HepG2 (cell line): ENCODE measurements around the gene TUBB8B. TPM values are rescaled to one million over a fixed set of nuclear protein-coding genes. Genes with fewer than 3 reads are reported as not detected.
"Not testable (repeated sequence)": the region's sequence is repeated elsewhere in the genome, so short reads cannot be mapped to it uniquely, and the experiment has no call there.

ENCODE experiments used
- ATAC-seq: fragments of 200-7000 bp; cut with Tn5 transposase; 3 replicates; pipeline ENCODE4 v1.9.1; 2020; ENCODE audit warnings: mild to moderate bottlenecking, moderate library complexity
- BruUV-seq: library from RNA; stranded (reverse); fragments of 400-500 nt; replicated peaks from 2 replicates; lab custom pipeline; 2021; lab: Mats Ljungman, UMichigan
- CTCF ChIA-PET: fragments of 300-600 bp; formaldehyde crosslinking; extraction: SDS; loops from one replicate; lab custom pipeline; 2021; ENCODE audit warnings: low total read pairs, inconsistent platforms, low intra/inter-chr PET ratio; lab: Yijun Ruan, JAX
- POLR2A ChIA-PET: fragments of 350-600 bp; sonication (Branson Sonifier 250); formaldehyde crosslinking; loops from one replicate; lab custom pipeline; 2020; ENCODE audit warnings: antibody characterized with exemption, inconsistent platforms; lab: Yijun Ruan, JAX
- DNase-seq: peaks from one replicate; pipeline ENCODE4 v3.0.0-alpha.2; 2015; ENCODE audit warnings: low spot score
- FAIRE-seq: peaks from 3 replicates; lab custom pipeline; 2011; peaks lifted over from hg19 to GRCh38; lab: Jason Lieb, UNC
- H2AFZ ChIP-seq: one replicate; pipeline ENCODE4 v1.6.1; 2011; ENCODE audit warnings: low read length, inconsistent platforms
- H3K27ac ChIP-seq: fragments of 300-600 bp; 3 replicates; pipeline ENCODE4 v1.8.0; 2011; ENCODE audit warnings: mixed run types, mild to moderate bottlenecking, mixed read lengths, low read length, inconsistent platforms; ENCODE audit not compliant: insufficient read depth; ENCODE audit errors: extremely low read length
- H3K27me3 ChIP-seq, 2 experiments: fragments of 200-600 bp in 1 of 2; 2 replicates in 1 of 2; 3 replicates in 1 of 2; pipeline versions ENCODE4 v1.6.0 to v1.8.0; 2011; ENCODE audit warnings: low read length in 2 of 2, mild to moderate bottlenecking in 2 of 2, moderate library complexity in 2 of 2, inconsistent platforms in 1 of 2; ENCODE audit not compliant: insufficient read depth in 2 of 2, control insufficient read depth in 1 of 2
- H3K36me3 ChIP-seq, 2 experiments: fragments of 200-600 bp in 1 of 2; replicated peaks in 1 of 2; 2 replicates in 1 of 2; 3 replicates in 1 of 2; pipeline versions ENCODE4 v1.5.1 to v1.8.0; 2011; ENCODE audit warnings: low read length in 2 of 2, inconsistent platforms in 1 of 2; ENCODE audit not compliant: insufficient read depth in 2 of 2, control insufficient read depth in 1 of 2
- H3K4me1 ChIP-seq: 2 replicates; pipeline ENCODE4 v1.5.1; 2012; ENCODE audit warnings: low read length, inconsistent platforms; ENCODE audit not compliant: insufficient read depth
- H3K4me2 ChIP-seq: 2 replicates; pipeline ENCODE4 v1.6.0; 2011; ENCODE audit warnings: low read depth, low read length, inconsistent platforms
- H3K4me3 ChIP-seq, 3 experiments: fragments of 200-600 bp in 1 of 3; sonication (generic), shearing (Covaris generic) in 1 of 3; replicated peaks in 1 of 3; 2 replicates each; pipeline ENCODE4 v1.5.1; 2011 to 2016; ENCODE audit warnings: low read length in 3 of 3, inconsistent platforms in 2 of 3, low read depth in 2 of 3, mild to moderate bottlenecking in 2 of 3, control low read depth in 1 of 3, mixed read lengths in 1 of 3; ENCODE audit not compliant: insufficient read depth in 1 of 3
- H3K79me2 ChIP-seq: one replicate; pipeline ENCODE4 v1.6.1; 2011; ENCODE audit warnings: low read length, inconsistent platforms; ENCODE audit not compliant: insufficient read depth
- H3K9ac ChIP-seq: 2 replicates; pipeline ENCODE4 v1.6.0; 2011; ENCODE audit warnings: mild to moderate bottlenecking, low read depth, low read length, inconsistent platforms; ENCODE audit not compliant: insufficient read depth
- H3K9me3 ChIP-seq: 2 replicates; pipeline ENCODE4 v1.5.1; 2012; ENCODE audit warnings: mild to moderate bottlenecking, low read length
- H4K20me1 ChIP-seq: 2 replicates; pipeline ENCODE4 v1.6.0; 2011; ENCODE audit warnings: inconsistent platforms, mild to moderate bottlenecking, low read length, moderate library complexity; ENCODE audit not compliant: insufficient read depth
- CTCF ChIP-seq: sonication (generic); formaldehyde crosslinking; IDR thresholded peaks from 2 replicates; pipeline ENCODE4 v1.5.0; 2020; ENCODE audit warnings: mild to moderate bottlenecking, missing genetic modification reagents, moderate library complexity
- GABPB1 ChIP-seq: IDR thresholded peaks from 2 replicates; pipeline ENCODE4 v1.6.1; 2016; ENCODE audit warnings: mild to moderate bottlenecking, missing genetic modification reagents, moderate library complexity, missing compliant biosample characterization
- HNRNPLL ChIP-seq: fragments of 200-400 bp; formaldehyde crosslinking; IDR thresholded peaks from 2 replicates; pipeline ENCODE4 v1.6.1; 2017; ENCODE audit warnings: mild to moderate bottlenecking, low read depth, low read length; ENCODE audit not compliant: poor library complexity, severe bottlenecking
- PATZ1 ChIP-seq: sonication (generic); formaldehyde crosslinking; IDR thresholded peaks from 2 replicates; pipeline ENCODE4 v1.4.0; 2020; ENCODE audit warnings: missing genetic modification reagents
- RAD21 ChIP-seq: fragments of 450-650 bp; formaldehyde crosslinking; IDR thresholded peaks from 2 replicates; pipeline ENCODE4 v1.5.0; 2020; ENCODE audit warnings: mild to moderate bottlenecking
- STAG1 ChIP-seq: sonication (generic); formaldehyde crosslinking; IDR thresholded peaks from 2 replicates; pipeline ENCODE4 v1.4.0; 2020; ENCODE audit warnings: missing genetic modification reagents
- ZBTB33 ChIP-seq: sonication (generic); formaldehyde crosslinking; IDR thresholded peaks from 2 replicates; pipeline ENCODE4 v1.4.0; 2020; ENCODE audit warnings: missing genetic modification reagents
- ZBTB7B ChIP-seq: sonication (generic); formaldehyde crosslinking; IDR thresholded peaks from 2 replicates; pipeline ENCODE4 v1.4.0; 2020; ENCODE audit warnings: missing genetic modification reagents
- ZFY ChIP-seq: sonication (generic); formaldehyde crosslinking; IDR thresholded peaks from 2 replicates; pipeline ENCODE4 v1.4.0; 2020; ENCODE audit warnings: missing genetic modification reagents
- ZNF563 ChIP-seq: sonication (generic); formaldehyde crosslinking; IDR thresholded peaks from 2 replicates; pipeline ENCODE4 v1.8.0; 2022; ENCODE audit warnings: mild to moderate bottlenecking, moderate library complexity, missing genetic modification reagents
- ZNF687 ChIP-seq: sonication (generic); formaldehyde crosslinking; IDR thresholded peaks from 2 replicates; pipeline ENCODE4 v1.5.1; 2020; ENCODE audit warnings: mild to moderate bottlenecking, missing genetic modification reagents, moderate library complexity
- ZNF777 ChIP-seq: sonication (generic); formaldehyde crosslinking; IDR thresholded peaks from 2 replicates; pipeline ENCODE4 v1.4.0; 2020; ENCODE audit warnings: missing genetic modification reagents
- ZNF883 ChIP-seq: sonication (generic); formaldehyde crosslinking; IDR thresholded peaks from 2 replicates; pipeline ENCODE4 v1.5.1; 2020; ENCODE audit warnings: mild to moderate bottlenecking, missing genetic modification reagents; ENCODE audit errors: not compliant biosample characterization
- WGBS: methylation state at CpG from one replicate; pipeline ENCODE4 v1.1.6; 2017; ENCODE audit warnings: low lambda C conversion rate; 5-methylcytosine and 5-hydroxymethylcytosine counted together
- in situ Hi-C: cut with HindIII; loops from 2 replicates; pipeline ENCODE4 v1.10.0; 2017; ENCODE audit warnings: low pct_unique_long_range_greater_than_20kb; ENCODE audit not compliant: extremely low pct_ligation_motif_present
- intact Hi-C: fragments of 100-400 bp; cut with micrococcal nuclease; formaldehyde crosslinking; loops from one replicate; pipeline ENCODE4 v1.10.0; 2022; ENCODE audit not compliant: unreplicated experiment
- polyA plus RNA-seq, 8 experiments: library from polyadenylated mRNA; depleted of rRNA in 3 of 8; stranded (reverse) in 7 of 8; unstranded in 1 of 8; fragments of >200 nt; fragmentation: Illumina TruSeq in 4 of 8; extraction: Trizol in 4 of 8; gene quantifications; 2 replicates each; pipeline versions ENCODE4 v1.2.1 to v1.2.3, GENCODE V29; 2011 to 2016; ENCODE audit warnings: low read depth in 4 of 8, missing spikeins in 1 of 8, mixed read lengths in 1 of 8; ENCODE audit not compliant: insufficient read depth in 1 of 8
- total RNA-seq, 5 experiments: library from RNA; depleted of rRNA; stranded (reverse); fragments of >200 nt; fragmentation: Illumina TruSeq; extraction: Trizol; gene quantifications; 2 replicates each; pipeline ENCODE4 v1.2.3, GENCODE V29; 2016; ENCODE audit warnings: low read depth in 1 of 5

Gene TUBB8B
- total and polyA plus RNA-seq, 2 of the 13 experiments (the other 11 are each of a cell fraction or from before 2014, with no cell fraction given): 0.71 to 6.7 TPM

GRCh38 chr18:73181-73777 is 23.9 kb upstream of the TUBB8B start:
- in situ Hi-C loops, CTCF ChIA-PET, BruUV-seq, H3K9me3 ChIP-seq, H3K4me1 ChIP-seq, H3K27ac ChIP-seq, intact Hi-C loops, H3K79me2 ChIP-seq, H3K36me3 ChIP-seq, H3K27me3 ChIP-seq, FAIRE-seq, POLR2A ChIA-PET, H2AFZ ChIP-seq, H4K20me1 ChIP-seq: not testable (repeated sequence)
- Histone ChIP-seq H3K4me2 (peak overlapping the region; percentile 63), H3K4me3 (peak overlapping the region; percentile 40 to 64 (median 55); a peak in 5 of 6 replicates), H3K9ac (peak overlapping the region; percentile 29; the same call in 1 of the 2 replicates)
- DNase-seq (peak; percentile 13), ATAC-seq (peak; percentile 85)
- 49% methylated on average over 20 of the region's 48 CpGs for WGBS
- TF ChIP-seq CTCF (CRISPR knock-in tag): peak; percentile 52
- peak; percentile 29 for TF ChIP-seq ZNF883 (CRISPR knock-in tag)
- TF ChIP-seq ZFY (CRISPR knock-in tag): peak; percentile 34; the same call in 1 of the 2 replicates
- peak; percentile 32; the same call in 1 of the 2 replicates for TF ChIP-seq PATZ1
- TF ChIP-seq RAD21 (CRISPR knock-in tag): peak; percentile 62; the same call in 1 of the 2 replicates
- TF ChIP-seq ZNF563: 0 out of 2 replicates have a peak, but pooled peaks have one; percentile 25
- TF ChIP-seq GABPB1: peak; percentile 19; the same call in 1 of the 2 replicates
- peak; percentile 55 for TF ChIP-seq STAG1 (CRISPR knock-in tag)
- peak; percentile 53; the same call in 1 of the 2 replicates for TF ChIP-seq ZNF777
- 0 out of 2 replicates have a peak, but pooled peaks have one; percentile 23 for TF ChIP-seq ZBTB7B
- peak; percentile 76 for TF ChIP-seq ZNF687 (CRISPR knock-in tag)
- TF ChIP-seq HNRNPLL: peak; percentile 20
- peak; percentile 46; the same call in 1 of the 2 replicates for TF ChIP-seq ZBTB33 (CRISPR knock-in tag)
